ENCODE data around the gene GPR150.

DNA sequence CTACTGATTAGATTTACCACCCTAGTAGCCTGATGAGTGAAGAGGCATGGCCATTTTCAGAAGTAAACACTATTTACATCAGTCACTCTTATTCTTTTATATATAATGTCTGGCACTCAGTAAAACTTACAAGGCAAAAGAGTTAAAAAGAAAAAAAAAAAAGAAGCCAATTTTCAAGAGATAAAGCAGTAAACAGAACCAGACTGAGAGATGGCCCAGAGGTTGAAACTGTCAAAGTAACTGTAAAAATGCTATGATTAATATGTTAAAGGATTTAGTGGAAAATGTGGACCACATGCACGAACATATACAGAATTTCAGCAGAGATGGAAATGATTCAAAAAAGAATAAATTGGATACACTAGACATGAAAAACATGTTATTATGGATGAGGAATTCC lies 6.4 kb upstream of the GPR150 start:
- TF ChIP-seq MAFF (IDR thresholded peaks at IDR 0.05; ENCODE audit: low read depth, low read length) (no peak), CTCF (CRISPR knock-in tag; IDR thresholded peaks at IDR 0.05) (no peak), NR2F2 (IDR thresholded peaks at IDR 0.05; ENCODE audit: borderline replicate concordance, low read depth) (no peak), ETV6 (CRISPR knock-in tag; conservative IDR thresholded peaks at IDR 0.05) (no peak), ZNF513 (CRISPR knock-in tag; conservative IDR thresholded peaks at IDR 0.05) (no peak), ZNF776 (CRISPR knock-in tag; IDR thresholded peaks at IDR 0.05) (no peak), ZNF317 (CRISPR knock-in tag; IDR thresholded peaks at IDR 0.05) (no peak), ZBTB10 (CRISPR knock-in tag; IDR thresholded peaks at IDR 0.05; ENCODE audit: borderline replicate concordance) (no peak), SP1 (IDR thresholded peaks at IDR 0.05) (no peak), SP1 (CRISPR knock-in tag; IDR thresholded peaks at IDR 0.05) (no peak), ZBTB49 (CRISPR knock-in tag; IDR thresholded peaks at IDR 0.05; ENCODE audit: borderline replicate concordance) (no peak), USF2 (IDR thresholded peaks at IDR 0.05; ENCODE audit: low read depth, low read length) (no peak), USF2 (CRISPR knock-in tag; IDR thresholded peaks at IDR 0.05; ENCODE audit: borderline replicate concordance) (no peak)
